H1 (cell line): Measurements from ENCODE around the gene C12orf42. TPM values are rescaled to one million over a fixed set of nuclear protein-coding genes. Genes with fewer than 3 reads are reported as not detected.

ENCODE experiments used
- CTCF ChIA-PET: fragments of 300-600 bp; sonication (Branson Sonifier 250); formaldehyde crosslinking; loops from one replicate; lab custom pipeline; 2021; ENCODE audit not compliant: partially characterized antibody; lab: Charles Lee
- POLR2A ChIA-PET: fragments of 300-600 bp; sonication (Branson Sonifier 250); formaldehyde crosslinking; loops from one replicate; lab custom pipeline; 2021; ENCODE audit warnings: inconsistent platforms; ENCODE audit not compliant: partially characterized antibody; lab: Charles Lee
- DNase-seq, 2 experiments: peaks; one replicate each; pipeline versions ENCODE4 v3.0.0 to v3.0.0-alpha.2; 2010 to 2022; ENCODE audit warnings: low spot score in 2 of 2, low read depth in 1 of 2, mixed read lengths in 1 of 2
- FAIRE-seq: peaks from 2 replicates; lab custom pipeline; 2011; peaks lifted over from hg19 to GRCh38; lab: Jason Lieb, UNC
- H2AFZ ChIP-seq: 2 replicates; pipeline ENCODE4 v1.8.1; 2012; ENCODE audit warnings: low read length, inconsistent platforms
- H2AK5ac ChIP-seq: 2 replicates; pipeline ENCODE4 v1.6.1; 2013; ENCODE audit warnings: low read depth, low read length
- H2BK120ac ChIP-seq: replicated peaks from 2 replicates; pipeline ENCODE3; 2013; ENCODE audit warnings: low read depth, low read length, inconsistent platforms
- H2BK12ac ChIP-seq: 2 replicates; pipeline ENCODE4 v1.6.1; 2013; ENCODE audit warnings: low read depth, low read length
- H2BK15ac ChIP-seq: 2 replicates; pipeline ENCODE4 v1.6.1; 2013; ENCODE audit warnings: low read length
- H2BK20ac ChIP-seq: 2 replicates; pipeline ENCODE4 v1.6.1; 2013; ENCODE audit warnings: low read length
- H2BK5ac ChIP-seq: 2 replicates; pipeline ENCODE4 v1.6.1; 2013; ENCODE audit warnings: low read depth, low read length
- H3K14ac ChIP-seq: 2 replicates; pipeline ENCODE4 v1.6.1; 2013; ENCODE audit warnings: inconsistent platforms; ENCODE audit not compliant: insufficient read length
- H3K18ac ChIP-seq: 2 replicates; pipeline ENCODE4 v1.6.1; 2013; ENCODE audit warnings: low read length; ENCODE audit errors: extremely low read depth
- H3K23ac ChIP-seq: 2 replicates; pipeline ENCODE4 v1.6.1; 2013; ENCODE audit warnings: inconsistent platforms; ENCODE audit not compliant: insufficient read length
- H3K23me2 ChIP-seq: 2 replicates; pipeline ENCODE4 v1.6.1; 2013; ENCODE audit warnings: low read depth, low read length
- H3K27ac ChIP-seq: 2 replicates; pipeline ENCODE4 v1.6.1; 2011; ENCODE audit warnings: low read depth, low read length, inconsistent platforms
- H3K27me3 ChIP-seq, 4 experiments: replicated peaks in 1 of 4; 1 replicate in 1 of 4; 2 replicates in 3 of 4; pipeline versions ENCODE4 v1.6.1 to v1.8.1; 2011 to 2013; ENCODE audit warnings: low read length in 3 of 4, mild to moderate bottlenecking in 3 of 4, inconsistent platforms in 2 of 4, mixed read lengths in 2 of 4, moderate library complexity in 1 of 4; ENCODE audit not compliant: control insufficient read depth in 3 of 4, insufficient read depth in 3 of 4; ENCODE audit errors: extremely low read depth in 1 of 4
- H3K36me3 ChIP-seq, 4 experiments: 2 replicates each; pipeline versions ENCODE4 v1.6.1 to v1.8.1; 2011 to 2013; ENCODE audit warnings: mild to moderate bottlenecking in 4 of 4, low read length in 3 of 4, moderate library complexity in 2 of 4, control low read depth in 1 of 4, inconsistent platforms in 1 of 4; ENCODE audit not compliant: insufficient read depth in 4 of 4, control insufficient read depth in 2 of 4
- H3K4ac ChIP-seq: replicated peaks from 2 replicates; pipeline ENCODE3; 2013; ENCODE audit warnings: low read length, low read depth, mixed read lengths, inconsistent platforms; ENCODE audit not compliant: insufficient read length
- H3K4me1 ChIP-seq, 4 experiments: replicated peaks in 1 of 4; 1 replicate in 1 of 4; 2 replicates in 3 of 4; pipeline versions ENCODE4 v1.6.1 to v1.8.1; 2011 to 2013; ENCODE audit warnings: low read length in 3 of 4, inconsistent platforms in 2 of 4, mixed read lengths in 1 of 4; ENCODE audit not compliant: insufficient read depth in 4 of 4, control insufficient read depth in 3 of 4
- H3K4me2 ChIP-seq, 2 experiments: 2 replicates each; pipeline versions ENCODE4 v1.6.1 to v1.8.1; 2011 to 2013; ENCODE audit warnings: low read depth in 2 of 2, low read length in 2 of 2, control low read depth in 1 of 2, inconsistent platforms in 1 of 2, mild to moderate bottlenecking in 1 of 2; ENCODE audit not compliant: insufficient read depth in 1 of 2
- H3K4me3 ChIP-seq, 4 experiments: fragments of 200-600, 300-600 bp in 1 of 4; sonication (generic), shearing (Covaris generic), sonication (Bioruptor Twin) in 1 of 4; 2 replicates each; pipeline versions ENCODE4 v1.5.1 to v1.8.1; 2011 to 2016; ENCODE audit warnings: low read length in 4 of 4, low read depth in 3 of 4, control low read depth in 2 of 4, inconsistent platforms in 2 of 4, mild to moderate bottlenecking in 2 of 4, mixed read lengths in 1 of 4, moderate library complexity in 1 of 4; ENCODE audit not compliant: insufficient read depth in 2 of 4; ENCODE audit errors: extremely low read depth in 1 of 4
- H3K56ac ChIP-seq: replicated peaks from 2 replicates; pipeline ENCODE3; 2013; ENCODE audit warnings: low read depth, mild to moderate bottlenecking, mixed read lengths, low read length, inconsistent platforms; ENCODE audit not compliant: insufficient read length
- H3K79me1 ChIP-seq: 2 replicates; pipeline ENCODE4 v1.6.1; 2013; ENCODE audit warnings: low read depth, low read length, control low read depth
- H3K79me2 ChIP-seq, 2 experiments: 2 replicates each; pipeline versions ENCODE4 v1.6.1 to v1.8.1; 2012 to 2013; ENCODE audit warnings: low read length in 2 of 2, mild to moderate bottlenecking in 2 of 2, inconsistent platforms in 1 of 2; ENCODE audit not compliant: insufficient read depth in 2 of 2, control insufficient read depth in 1 of 2
- H3K9ac ChIP-seq, 4 experiments: replicated peaks in 1 of 4; 1 replicate in 1 of 4; 2 replicates in 3 of 4; pipeline versions ENCODE4 v1.6.1 to v1.8.1; 2011 to 2013; ENCODE audit warnings: low read depth in 3 of 4, low read length in 3 of 4, control low read depth in 2 of 4, mild to moderate bottlenecking in 2 of 4, moderate library complexity in 2 of 4, inconsistent platforms in 1 of 4; ENCODE audit errors: extremely low read depth in 1 of 4
- H3K9me3 ChIP-seq, 2 experiments: 2 replicates each; pipeline versions ENCODE4 v1.6.1 to v1.8.1; 2012 to 2013; ENCODE audit warnings: mild to moderate bottlenecking in 2 of 2, moderate library complexity in 2 of 2, control low read depth in 1 of 2, inconsistent platforms in 1 of 2, low read depth in 1 of 2, low read length in 1 of 2, mixed read lengths in 1 of 2; ENCODE audit not compliant: insufficient read depth in 2 of 2
- H4K20me1 ChIP-seq, 2 experiments: replicated peaks in 1 of 2; 2 replicates each; pipeline versions ENCODE3 to v1.8.1; 2011 to 2013; ENCODE audit warnings: inconsistent platforms in 2 of 2, low read length in 2 of 2, mild to moderate bottlenecking in 1 of 2; ENCODE audit not compliant: insufficient read depth in 2 of 2, control insufficient read depth in 1 of 2
- H4K5ac ChIP-seq: 2 replicates; pipeline ENCODE4 v1.6.1; 2013; ENCODE audit warnings: low read length, low read depth, mixed read lengths, inconsistent platforms; ENCODE audit not compliant: insufficient read length
- H4K8ac ChIP-seq: 2 replicates; pipeline ENCODE4 v1.8.0; 2013; ENCODE audit warnings: mild to moderate bottlenecking, moderate library complexity, low read length, inconsistent platforms; ENCODE audit not compliant: insufficient read depth; ENCODE audit errors: extremely low read depth
- H4K91ac ChIP-seq: replicated peaks from 2 replicates; pipeline ENCODE3; 2013; ENCODE audit warnings: low read length, mixed read lengths, inconsistent platforms; ENCODE audit not compliant: insufficient read length
- BRCA1 ChIP-seq: IDR thresholded peaks from 2 replicates; pipeline ENCODE4 v1.6.1; 2012; ENCODE audit warnings: low read depth, low read length, improper control_type of control experiment
- CBX5 ChIP-seq: fragments of 300-800, 300-1000 bp; sonication (generic); IDR thresholded peaks from 2 replicates; pipeline ENCODE4 v1.7.1; 2016; ENCODE audit warnings: antibody characterized with exemption, low read length, low read depth
- EZH2 ChIP-seq: fragments of 200-600 bp; sonication (generic); IDR thresholded peaks from 2 replicates; pipeline ENCODE4 v1.7.1; 2012; ENCODE audit warnings: low read depth, mild to moderate bottlenecking, moderate library complexity, low read length, inconsistent platforms; ENCODE audit not compliant: severe bottlenecking
- RAD21 ChIP-seq, 2 experiments: IDR thresholded peaks in 1 of 2; conservative IDR thresholded peaks in 1 of 2; 2 replicates each; pipeline ENCODE4 v1.6.1; 2011; ENCODE audit warnings: low read depth in 2 of 2, low read length in 2 of 2, improper control_type of control experiment in 1 of 2, inconsistent platforms in 1 of 2, mild to moderate bottlenecking in 1 of 2, moderate library complexity in 1 of 2
- RBBP5 ChIP-seq: IDR thresholded peaks from 2 replicates; pipeline ENCODE4 v1.7.1; 2012; ENCODE audit warnings: low read depth, mild to moderate bottlenecking, inconsistent platforms, low read length, moderate library complexity, borderline replicate concordance
- SAP30 ChIP-seq: fragments of 300-600 bp; sonication (generic); IDR thresholded peaks from 2 replicates; pipeline ENCODE4 v1.7.1; 2012; ENCODE audit warnings: low read length, moderate library complexity, mild to moderate bottlenecking, inconsistent platforms; ENCODE audit not compliant: insufficient read depth, insufficient replicate concordance
- SIN3A ChIP-seq, 2 experiments: IDR thresholded peaks in 1 of 2; conservative IDR thresholded peaks in 1 of 2; 2 replicates each; pipeline ENCODE4 v1.6.1; 2011 to 2012; ENCODE audit warnings: low read length in 2 of 2, improper control_type of control experiment in 1 of 2, low read depth in 1 of 2, mild to moderate bottlenecking in 1 of 2
- WGBS, 2 experiments: shearing (Covaris generic) in 1 of 2; methylation state at CpG; one replicate each; pipeline versions ENCODE4 v1.1.6 to v1.1.7; 2013 to 2015; ENCODE audit warnings: low lambda C conversion rate in 2 of 2, mixed read lengths in 2 of 2, inconsistent platforms in 1 of 2, low coverage in 1 of 2, missing lambda C conversion rate in 1 of 2; ENCODE audit not compliant: insufficient replicate concordance in 2 of 2, insufficient coverage in 1 of 2, insufficient read length in 1 of 2; ENCODE audit errors: extremely low coverage in 1 of 2, missing lambda C conversion rate in 1 of 2; 5-methylcytosine and 5-hydroxymethylcytosine counted together
- polyA plus RNA-seq, 7 experiments: library from polyadenylated mRNA; depleted of rRNA in 3 of 7; stranded (reverse) in 5 of 7; unstranded in 2 of 7; fragments of >200 nt in 5 of 7; fragments of 200-250 nt in 2 of 7; gene quantifications; 1 replicate in 5 of 7; 2 replicates in 1 of 7; 4 replicates in 1 of 7; pipeline versions ENCODE4 v1.2.1 to v1.2.3, GENCODE V29; 2011 to 2013; ENCODE audit warnings: missing spikeins in 2 of 7, mixed read lengths in 2 of 7
- total RNA-seq: library from RNA; stranded (reverse); fragmentation: NEBNext Ultra II Directional; extraction: Animal tissue kit (Norgen Biotek cat#: 25700); gene quantifications from 2 replicates; pipeline ENCODE4 v1.2.1, GENCODE V29; 2021
- TF ChIP-seq, protein P1 (sequence below): IDR thresholded peaks from 2 replicates; pipeline ENCODE4 v1.6.1; 2011; ENCODE audit warnings: low read length, improper control_type of control experiment

Gene C12orf42
- total and polyA plus RNA-seq, 2 of the 8 experiments (the other 6 are each of a cell fraction or from before 2014, with no cell fraction given): 0.05 TPM; not detected in 1

- Histone ChIP-seq H4K8ac (peak overlapping the region; percentile 53; the same call in 1 of the 2 replicates), H2BK5ac (no peak overlapping the region; the same call in 1 of the 2 replicates), H3K79me1 (no peaks in the 10 kb centered on the region), H3K14ac (no peak overlapping the region), H2BK120ac (no peak overlapping the region), H4K5ac (no peak overlapping the region), H3K4ac (peak overlapping the region; percentile 50), H3K27me3 (no peaks in the 10 kb centered on the region), H2BK12ac (no peak overlapping the region), H2AFZ (no peak overlapping the region), H3K4me1 (no peaks in the 10 kb centered on the region), H3K23me2 (no peaks in the 10 kb centered on the region), H3K23ac (no peak overlapping the region), H3K36me3 (no peaks in the 10 kb centered on the region), H3K18ac (no peak overlapping the region), H4K91ac (peak overlapping the region; percentile 69), H3K4me3 (no peak overlapping the region), H3K56ac (no peak overlapping the region), H4K20me1 (no peaks in the 10 kb centered on the region), H3K9ac (no peak overlapping the region), H3K9me3 (no peaks in the 10 kb centered on the region), H3K79me2 (no peaks in the 10 kb centered on the region), H2AK5ac (no peak overlapping the region), H2BK20ac (peak overlapping the region; percentile 55; the same call in 1 of the 2 replicates), H3K27ac (no peak overlapping the region), H2BK15ac (peak overlapping the region; percentile 97; the same call in 1 of the 2 replicates), H3K4me2 (no peak overlapping the region)
- DNase-seq (peak in 1 of 2 experiments; percentile 76), FAIRE-seq (no peak)
- 88% methylated on average over 14 of the region's 14 CpGs; no CpG with 5 or more reads in 1 of the 2 experiments for whole genome bisulfite sequencing, 2 experiments
- ChIA-PET CTCF (interaction anchor here (0.6 to 4.2 kb wide), 26 partner anchors 8 to 555 kb away, joined by 3 to 25 read pairs (median 4); partner anchors contain the start of gene C12orf42), POLR2A (no interaction called here)
- TF ChIP-seq BRCA1 (no peak), RBBP5 (no peak), SAP30 (no peak), EZH2 (no peak), CBX5 (no peak), SIN3A (conservative IDR thresholded peaks at IDR 0.05 in 1 of 2, IDR thresholded peaks at IDR 0.05 in 1 of 2; ENCODE audit: low read depth in 1 of 2, low read length in 2 of 2) (no peak), RAD21 (IDR thresholded peaks at IDR 0.05 in 1 of 2, conservative IDR thresholded peaks at IDR 0.05 in 1 of 2; ENCODE audit: low read depth in 2 of 2, low read length in 2 of 2) (peak; percentile 76 to 84)
- TF ChIP-seq, protein P1, sequence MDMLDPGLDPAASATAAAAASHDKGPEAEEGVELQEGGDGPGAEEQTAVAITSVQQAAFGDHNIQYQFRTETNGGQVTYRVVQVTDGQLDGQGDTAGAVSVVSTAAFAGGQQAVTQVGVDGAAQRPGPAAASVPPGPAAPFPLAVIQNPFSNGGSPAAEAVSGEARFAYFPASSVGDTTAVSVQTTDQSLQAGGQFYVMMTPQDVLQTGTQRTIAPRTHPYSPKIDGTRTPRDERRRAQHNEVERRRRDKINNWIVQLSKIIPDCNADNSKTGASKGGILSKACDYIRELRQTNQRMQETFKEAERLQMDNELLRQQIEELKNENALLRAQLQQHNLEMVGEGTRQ: no peak
Measured at GRCh38 chr12:103503546-103504480, 8.0 kb upstream of the C12orf42 start.
